Right atrium auricular region (tissue), 2 donors: ENCODE data around the gene EPHA2. TPM values are rescaled to one million over a fixed set of nuclear protein-coding genes. Genes with fewer than 3 reads are reported as not detected.
A peak's percentile ranks its signal among the peaks of the same experiment; 100 is the strongest.

Experiments used
- DNase-seq: peaks from one replicate; pipeline ENCODE4 v3.0.0-alpha.2; 2019; ENCODE audit warnings: low spot score
- H3K27ac ChIP-seq, 2 donors: fragments of 200-600 bp; sonication (generic); 1 replicate in 1 of 2; 2 replicates in 1 of 2; pipeline ENCODE4 v1.5.1; 2016 to 2019
- H3K27me3 ChIP-seq, 2 donors: fragments of 200-600 bp; sonication (generic); one replicate each; pipeline versions ENCODE4 v1.5.1 to v1.6.0; 2017 to 2019
- H3K36me3 ChIP-seq: fragments of 200-600 bp; sonication (generic); one replicate; pipeline ENCODE4 v1.5.1; 2016
- H3K4me1 ChIP-seq, 2 donors: fragments of 200-600 bp; sonication (generic); one replicate each; pipeline versions ENCODE4 v1.5.1 to v1.6.0; 2017 to 2019
- H3K4me3 ChIP-seq, 2 donors: fragments of 200-600 bp; sonication (generic); 1 replicate in 1 of 2; 2 replicates in 1 of 2; pipeline ENCODE4 v1.5.1; 2017 to 2019; ENCODE audit warnings: mild to moderate bottlenecking in 1 of 2, moderate library complexity in 1 of 2
- H3K9me3 ChIP-seq, 2 donors: fragments of 200-600 bp; sonication (generic); one replicate each; pipeline ENCODE4 v1.5.1; 2019
- total RNA-seq, 2 donors: library from RNA; depleted of rRNA; stranded (reverse); fragments of >200 nt; gene quantifications; one replicate each; pipeline ENCODE4 v1.1.0, GENCODE V29; 2016
- TF ChIP-seq, protein P1 (sequence below), 2 donors: fragments of 200-600 bp; sonication (generic); IDR thresholded peaks; one replicate each; pipeline ENCODE4 v1.5.1; 2019; ENCODE audit warnings: antibody characterized with exemption in 2 of 2

The EPHA2 gene
- total RNA-seq, 2 donors from 2014 or later: 17.5 to 43.5 TPM

- Histone ChIP-seq H3K36me3 (peaks cover 16% of the 10 kb centered on the region), H3K4me1 (peaks cover 0 to 97% of the 10 kb centered on the region in 2 donors), H3K9me3 (no peaks in the 10 kb centered on the region), H3K27ac (peak overlapping the region; percentile 90 to 91), H3K27me3 (no peaks in the 10 kb centered on the region), H3K4me3 (no peak overlapping the region)
- DNase-seq: no peak
- TF ChIP-seq, protein P1, sequence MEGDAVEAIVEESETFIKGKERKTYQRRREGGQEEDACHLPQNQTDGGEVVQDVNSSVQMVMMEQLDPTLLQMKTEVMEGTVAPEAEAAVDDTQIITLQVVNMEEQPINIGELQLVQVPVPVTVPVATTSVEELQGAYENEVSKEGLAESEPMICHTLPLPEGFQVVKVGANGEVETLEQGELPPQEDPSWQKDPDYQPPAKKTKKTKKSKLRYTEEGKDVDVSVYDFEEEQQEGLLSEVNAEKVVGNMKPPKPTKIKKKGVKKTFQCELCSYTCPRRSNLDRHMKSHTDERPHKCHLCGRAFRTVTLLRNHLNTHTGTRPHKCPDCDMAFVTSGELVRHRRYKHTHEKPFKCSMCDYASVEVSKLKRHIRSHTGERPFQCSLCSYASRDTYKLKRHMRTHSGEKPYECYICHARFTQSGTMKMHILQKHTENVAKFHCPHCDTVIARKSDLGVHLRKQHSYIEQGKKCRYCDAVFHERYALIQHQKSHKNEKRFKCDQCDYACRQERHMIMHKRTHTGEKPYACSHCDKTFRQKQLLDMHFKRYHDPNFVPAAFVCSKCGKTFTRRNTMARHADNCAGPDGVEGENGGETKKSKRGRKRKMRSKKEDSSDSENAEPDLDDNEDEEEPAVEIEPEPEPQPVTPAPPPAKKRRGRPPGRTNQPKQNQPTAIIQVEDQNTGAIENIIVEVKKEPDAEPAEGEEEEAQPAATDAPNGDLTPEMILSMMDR (IDR thresholded peaks at IDR 0.05): no peak
Measured at GRCh38 chr1:16143005-16143565, 12.8 kb downstream of the EPHA2 start.

DNA sequence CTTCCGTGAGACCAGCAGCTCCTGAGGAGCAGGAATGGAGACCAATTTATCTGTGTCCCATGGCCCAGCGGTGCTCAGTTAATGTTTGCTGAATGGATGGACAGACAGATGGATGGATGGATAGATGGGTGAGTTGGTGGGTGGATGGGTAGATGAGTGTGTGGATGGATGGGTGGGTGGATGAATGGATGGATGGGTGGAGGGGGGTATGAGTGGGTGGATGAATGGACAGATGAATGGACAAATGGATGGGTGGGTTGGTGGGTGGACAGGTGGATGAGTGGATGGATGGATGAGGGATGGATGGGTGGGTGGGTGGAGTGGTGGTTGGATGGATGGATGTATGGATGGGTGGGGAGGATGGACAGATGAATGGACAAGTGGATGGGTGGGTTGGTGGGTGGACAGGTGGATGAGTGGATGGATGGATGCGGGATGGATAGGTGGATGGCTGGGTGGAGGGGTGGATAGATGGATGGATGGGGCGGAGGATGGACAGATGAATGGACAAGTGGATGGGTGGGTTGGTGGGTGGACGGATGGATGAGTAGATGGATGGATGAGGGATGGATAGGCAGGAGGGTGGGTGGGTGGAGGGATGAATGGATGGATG is 13.4 kb downstream of the EPHA2 start:
- TF ChIP-seq, protein P1 (IDR thresholded peaks at IDR 0.05): no peak
- H3K4me1 ChIP-seq: peaks cover 0 to 91% of the 10 kb centered on the region in 2 donors
- H3K27me3 ChIP-seq: no peaks in the 10 kb centered on the region
- peaks cover 16% of the 10 kb centered on the region for H3K36me3 ChIP-seq
- peak overlapping the region; percentile 90 to 91 for H3K27ac ChIP-seq
- no peak overlapping the region for H3K4me3 ChIP-seq
- H3K9me3 ChIP-seq: no peaks in the 10 kb centered on the region
- no peak for DNase-seq

GRCh38 chr1:16141573-16142336 is 14.1 kb downstream of the EPHA2 start:
- no peak for DNase-seq
- H3K4me3 ChIP-seq: no peak overlapping the region
- H3K9me3 ChIP-seq: no peaks in the 10 kb centered on the region
- TF ChIP-seq, protein P1 (IDR thresholded peaks at IDR 0.05): no peak
- peak overlapping the region; percentile 90 to 91 for H3K27ac ChIP-seq
- H3K27me3 ChIP-seq: no peaks in the 10 kb centered on the region
- H3K4me1 ChIP-seq: peaks cover 0 to 84% of the 10 kb centered on the region in 2 donors
- peaks cover 19% of the 10 kb centered on the region for H3K36me3 ChIP-seq

GRCh38 chr1:16140068-16140596 is 15.7 kb downstream of the EPHA2 start:
- H3K27ac ChIP-seq: peak overlapping the region; percentile 90 to 91
- H3K4me3 ChIP-seq: no peak overlapping the region
- TF ChIP-seq, protein P1 (IDR thresholded peaks at IDR 0.05): no peak
- H3K4me1 ChIP-seq: peaks cover 0 to 68% of the 10 kb centered on the region in 2 donors
- H3K9me3 ChIP-seq: no peaks in the 10 kb centered on the region
- no peak for DNase-seq
- peaks cover 30% of the 10 kb centered on the region for H3K36me3 ChIP-seq
- no peaks in the 10 kb centered on the region for H3K27me3 ChIP-seq

DNA sequence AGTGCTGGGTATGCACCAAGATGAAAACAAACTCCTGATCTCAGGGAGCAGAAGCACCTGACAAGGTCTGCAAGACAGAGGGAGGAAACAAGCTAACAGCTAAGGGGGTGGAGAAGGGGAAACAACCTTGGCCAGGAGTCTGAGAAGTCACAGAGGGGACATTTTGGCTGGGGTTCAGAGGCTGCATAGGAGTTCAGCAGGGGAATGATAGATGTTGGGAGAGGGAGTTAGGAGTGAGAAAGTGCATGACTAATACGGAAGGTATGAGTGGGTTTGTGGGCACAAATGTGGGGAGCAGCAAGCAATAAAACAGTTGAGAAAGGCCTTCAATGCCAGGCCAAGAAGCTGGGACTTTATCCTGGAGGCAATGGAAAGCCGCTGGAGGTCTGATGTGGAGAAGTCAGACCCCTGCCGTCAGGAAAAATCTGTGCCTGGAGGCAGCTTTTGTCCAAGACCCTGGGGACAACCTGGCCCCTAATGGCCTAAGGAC is 16.4 kb downstream of the EPHA2 start:
- peak overlapping the region; percentile 90 to 91 for H3K27ac ChIP-seq
- no peak overlapping the region for H3K4me3 ChIP-seq
- TF ChIP-seq, protein P1 (IDR thresholded peaks at IDR 0.05): no peak
- H3K36me3 ChIP-seq: peaks cover 36% of the 10 kb centered on the region
- DNase-seq: no peak
- peaks cover 0 to 62% of the 10 kb centered on the region in 2 donors for H3K4me1 ChIP-seq
- H3K9me3 ChIP-seq: no peaks in the 10 kb centered on the region
- H3K27me3 ChIP-seq: no peaks in the 10 kb centered on the region
